ENCODE results near the gene KHNYN. TPM values are rescaled to one million over a fixed set of nuclear protein-coding genes. Genes with fewer than 3 reads are reported as not detected.
"Not testable (repeated sequence)": the region's sequence is repeated elsewhere in the genome, so short reads cannot be mapped to it uniquely, and the experiment has no call there.

Gene KHNYN
- total and polyA plus RNA-seq, 2 of the 8 experiments (the other 6 are each of a cell fraction or from before 2014, with no cell fraction given): 7.6 to 22.3 TPM

- TF ChIP-seq CBX8 (IDR thresholded peaks at IDR 0.05; ENCODE audit: borderline replicate concordance, low read depth, low read length) (no peak), SP1 (IDR thresholded peaks at IDR 0.05; ENCODE audit: low read depth, low read length) (no peak), SRF (IDR thresholded peaks at IDR 0.05; ENCODE audit: low read depth, low read length) (no peak), CHD2 (IDR thresholded peaks at IDR 0.05; ENCODE audit: low read length) (no peak)
These were observed 36.1 kb downstream of the KHNYN start (continued) for GRCh38 chr14:24465805-24466204.

DNA sequence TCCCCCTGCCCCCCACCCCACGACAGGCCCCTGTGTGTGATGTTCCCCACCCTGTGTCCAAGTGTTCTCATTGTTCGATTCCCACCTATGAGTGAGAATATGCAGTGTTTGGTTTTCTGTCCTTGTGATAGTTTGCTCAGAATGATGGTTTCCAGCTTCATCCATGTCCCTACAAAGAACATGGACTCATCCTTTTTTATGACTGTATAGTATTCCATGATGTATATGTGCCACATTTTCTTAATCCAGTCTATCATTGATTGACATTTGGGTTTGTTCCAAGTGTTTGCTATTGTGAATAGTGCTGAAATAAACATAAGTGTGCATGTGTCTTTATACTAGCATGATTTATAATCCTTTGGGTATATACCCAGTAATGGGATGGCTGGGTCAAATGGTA, 40.7 kb downstream of the KHNYN start:
- H3K27ac ChIP-seq (ENCODE audit: low read depth, low read length); H3K23me2 ChIP-seq (ENCODE audit: low read depth, low read length); H4K5ac ChIP-seq (ENCODE audit: insufficient read length, low read depth, low read length); H3K79me2 ChIP-seq (ENCODE audit: control insufficient read depth in 1 of 2, insufficient read depth in 2 of 2, low read length in 2 of 2); H3K18ac ChIP-seq (ENCODE audit: extremely low read depth, low read length); H2BK5ac ChIP-seq (ENCODE audit: low read depth, low read length); H4K20me1 ChIP-seq (replicated peaks in 1 of 2; ENCODE audit: control insufficient read depth in 1 of 2, insufficient read depth in 2 of 2, low read length in 2 of 2); H3K79me1 ChIP-seq (ENCODE audit: low read depth, low read length); H3K9ac ChIP-seq (replicated peaks in 1 of 4; ENCODE audit: extremely low read depth in 1 of 4, low read depth in 3 of 4, low read length in 3 of 4); H3K14ac ChIP-seq (ENCODE audit: insufficient read length); H3K4me1 ChIP-seq (replicated peaks in 1 of 4; ENCODE audit: control insufficient read depth in 3 of 4, insufficient read depth in 4 of 4, low read length in 3 of 4); H4K8ac ChIP-seq (ENCODE audit: extremely low read depth, insufficient read depth, low read length); H2BK15ac ChIP-seq (ENCODE audit: low read length); H3K36me3 ChIP-seq (ENCODE audit: control insufficient read depth in 2 of 4, insufficient read depth in 4 of 4, low read length in 3 of 4); H2BK12ac ChIP-seq (ENCODE audit: low read depth, low read length); H2AK5ac ChIP-seq (ENCODE audit: low read depth, low read length); H2BK20ac ChIP-seq (ENCODE audit: low read length); H3K4ac ChIP-seq (replicated peaks; ENCODE audit: insufficient read length, low read depth, low read length); H2BK120ac ChIP-seq (replicated peaks; ENCODE audit: low read depth, low read length); H3K56ac ChIP-seq (replicated peaks; ENCODE audit: insufficient read length, low read depth, low read length); H3K23ac ChIP-seq (ENCODE audit: insufficient read length); H3K27me3 ChIP-seq (replicated peaks in 1 of 4; ENCODE audit: control insufficient read depth in 3 of 4, extremely low read depth in 1 of 4, insufficient read depth in 3 of 4, low read length in 3 of 4); POLR2A ChIA-PET (ENCODE audit: partially characterized antibody); FAIRE-seq; DNase-seq (ENCODE audit: low read depth in 1 of 2, low spot score in 2 of 2); H4K91ac ChIP-seq (replicated peaks; ENCODE audit: insufficient read length, low read length); H3K4me3 ChIP-seq (ENCODE audit: extremely low read depth in 1 of 4, insufficient read depth in 2 of 4, low read depth in 3 of 4, low read length in 4 of 4); H3K9me3 ChIP-seq (ENCODE audit: insufficient read depth in 2 of 2, low read depth in 1 of 2, low read length in 1 of 2); H3K4me2 ChIP-seq (ENCODE audit: insufficient read depth in 1 of 2, low read depth in 2 of 2, low read length in 2 of 2); H2AFZ ChIP-seq (ENCODE audit: low read length): not testable (repeated sequence)
- WGBS, 2 experiments (ENCODE audit: extremely low coverage in 1 of 2, insufficient coverage in 1 of 2, insufficient read length in 1 of 2, insufficient replicate concordance in 2 of 2, low coverage in 1 of 2, low lambda C conversion rate in 2 of 2, missing lambda C conversion rate in 1 of 2): 100% methylated on average over 1 of the region's 2 CpGs; no CpG with 5 or more reads in 1 of the 2 experiments
- CTCF ChIA-PET (ENCODE audit: partially characterized antibody): interaction anchor here (1.0 kb wide), 1 partner anchor 11 kb away, joined by 3 read pairs; no protein-coding TSS in a partner anchor
